ENCODE measurements around the gene SPAG9.

The SPAG9 gene

DNA sequence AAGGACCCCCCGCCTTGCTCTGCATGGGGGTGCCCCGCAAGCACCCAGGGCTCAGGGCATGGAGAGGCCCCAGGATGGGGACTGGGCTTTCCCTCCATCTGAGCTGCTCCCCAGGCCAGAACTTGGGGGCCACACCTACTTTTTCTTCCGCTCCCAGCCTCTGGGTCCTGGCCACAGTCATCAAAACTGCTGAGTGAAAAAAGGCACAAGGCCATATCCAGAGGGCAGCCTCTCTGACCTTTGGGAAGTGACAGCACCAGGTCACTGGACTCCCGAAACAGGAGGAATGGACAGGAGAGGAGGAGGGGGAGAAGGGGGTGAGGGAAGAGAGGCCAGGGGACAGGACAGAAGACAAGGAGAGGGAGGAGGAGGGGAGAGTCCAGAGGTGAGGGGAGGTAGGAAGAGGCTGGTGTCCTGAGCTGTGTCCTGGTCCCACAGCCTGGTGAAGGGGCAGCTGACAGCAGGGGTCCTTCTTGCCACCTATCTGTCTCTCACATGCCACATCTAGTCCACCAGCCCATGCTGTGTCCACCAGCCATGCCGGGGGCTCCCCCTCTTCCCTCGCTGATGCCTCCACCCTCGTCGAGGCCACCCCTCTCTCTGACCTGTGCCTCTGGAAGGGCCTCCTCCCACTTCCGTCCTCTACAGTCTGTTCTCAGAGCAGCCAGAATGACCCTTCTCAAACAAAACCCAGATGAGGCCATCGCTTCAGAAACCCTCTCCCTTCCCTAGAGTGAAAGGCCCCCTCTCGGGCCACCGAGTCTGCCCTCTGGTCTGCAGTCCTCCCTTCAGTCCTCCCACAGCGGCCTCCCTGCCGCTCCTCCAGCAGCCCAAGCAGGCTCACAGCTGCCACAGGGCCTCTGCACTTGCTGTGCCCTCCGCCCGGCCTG is 180.6 kb downstream of the SPAG9 start:
- no peak overlapping the region for H3K4me3 ChIP-seq (ENCODE audit: low read length)
- TF ChIP-seq CTCF (conservative IDR thresholded peaks at IDR 0.05; ENCODE audit: low read depth, low read length) = no peak
- DNase-seq (ENCODE audit: low read depth) = no peak

GRCh38 chr17:50939542-50939794 is 181.2 kb downstream of the SPAG9 start:
- H3K4me3 ChIP-seq (ENCODE audit: low read length) = no peak overlapping the region
- no peak for DNase-seq (ENCODE audit: low read depth)
- TF ChIP-seq CTCF (conservative IDR thresholded peaks at IDR 0.05; ENCODE audit: low read depth, low read length) = no peak

GRCh38 chr17:50938821-50939541 is 181.7 kb downstream of the SPAG9 start:
- TF ChIP-seq CTCF (conservative IDR thresholded peaks at IDR 0.05; ENCODE audit: low read depth, low read length) = no peak
- no peak overlapping the region for H3K4me3 ChIP-seq (ENCODE audit: low read length)
- no peak for DNase-seq (ENCODE audit: low read depth)

DNA sequence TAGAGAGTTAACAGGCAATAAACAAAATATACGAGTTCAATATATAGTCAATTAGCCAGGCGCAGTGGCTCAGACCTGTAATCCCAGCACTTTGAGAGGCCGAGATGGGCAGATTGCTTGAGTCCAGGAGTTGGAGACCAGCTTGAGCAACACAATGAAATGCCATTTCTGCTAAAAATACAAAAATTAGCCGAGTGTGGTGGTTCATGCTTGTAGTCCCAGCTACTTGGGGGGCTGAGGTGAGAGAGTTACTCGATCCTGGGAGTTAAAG is 184.7 kb downstream of the SPAG9 start:
- no peak overlapping the region for H3K4me3 ChIP-seq (ENCODE audit: low read length)
- DNase-seq (ENCODE audit: low read depth) = no peak
- no peak for TF ChIP-seq CTCF (conservative IDR thresholded peaks at IDR 0.05; ENCODE audit: low read depth, low read length)

DNA sequence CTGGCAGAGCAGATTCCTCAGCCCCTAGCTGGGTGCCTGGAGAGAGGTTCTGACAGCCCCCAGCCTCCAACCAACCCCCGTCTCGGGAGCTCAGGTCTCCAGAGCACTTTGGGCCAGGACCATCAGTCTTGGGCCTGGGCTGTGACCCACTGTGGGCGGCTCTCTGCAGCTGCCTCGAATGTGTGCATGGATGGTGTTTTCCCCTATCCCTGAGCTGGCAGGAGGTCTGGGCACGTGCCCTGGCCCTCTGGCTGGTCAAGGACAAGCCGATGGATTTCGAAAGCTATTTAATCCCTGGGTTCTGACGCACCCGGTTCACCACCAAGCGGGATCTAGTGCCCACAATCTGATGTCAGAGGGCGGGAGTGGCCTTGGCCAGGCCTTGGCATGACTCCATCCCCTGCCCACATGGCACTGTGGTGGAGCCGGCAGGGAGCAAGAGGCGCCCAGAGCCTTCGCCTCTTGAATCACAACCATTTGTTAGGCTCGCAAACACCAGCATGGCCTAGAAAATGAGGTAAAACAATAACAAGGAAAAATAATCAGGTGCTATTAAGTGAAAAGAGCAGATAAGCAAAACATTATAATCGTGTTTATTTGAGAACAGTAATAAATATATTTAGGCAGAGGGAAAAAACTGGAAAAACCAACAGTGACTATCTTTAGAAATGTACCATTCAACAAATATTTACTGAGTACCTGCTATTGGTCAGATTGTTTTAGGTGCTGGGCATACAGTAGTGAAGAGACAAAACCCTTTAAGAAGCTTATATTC is 185.3 kb downstream of the SPAG9 start:
- peak; percentile 82 for DNase-seq (ENCODE audit: low read depth)
- no peak for TF ChIP-seq CTCF (conservative IDR thresholded peaks at IDR 0.05; ENCODE audit: low read depth, low read length)
- H3K4me3 ChIP-seq (ENCODE audit: low read length) = no peak overlapping the region

GRCh38 chr17:50934672-50935220 is 185.9 kb downstream of the SPAG9 start:
- DNase-seq (ENCODE audit: low read depth) = no peak
- TF ChIP-seq CTCF (conservative IDR thresholded peaks at IDR 0.05; ENCODE audit: low read depth, low read length) = no peak

More at GRCh38 chr17:50934672-50935220, 185.9 kb downstream of the SPAG9 start:
- H3K4me3 ChIP-seq (ENCODE audit: low read length) = no peak overlapping the region
